CD4-positive, alpha-beta T cell treated with Interleukin-21 for 1 hour (primary cell): ENCODE results near the gene CPNE1.

Source experiments
- DNase-seq: peaks from one replicate; pipeline ENCODE4 v3.0.0-alpha.2; 2020

CPNE1 gene

DNA sequence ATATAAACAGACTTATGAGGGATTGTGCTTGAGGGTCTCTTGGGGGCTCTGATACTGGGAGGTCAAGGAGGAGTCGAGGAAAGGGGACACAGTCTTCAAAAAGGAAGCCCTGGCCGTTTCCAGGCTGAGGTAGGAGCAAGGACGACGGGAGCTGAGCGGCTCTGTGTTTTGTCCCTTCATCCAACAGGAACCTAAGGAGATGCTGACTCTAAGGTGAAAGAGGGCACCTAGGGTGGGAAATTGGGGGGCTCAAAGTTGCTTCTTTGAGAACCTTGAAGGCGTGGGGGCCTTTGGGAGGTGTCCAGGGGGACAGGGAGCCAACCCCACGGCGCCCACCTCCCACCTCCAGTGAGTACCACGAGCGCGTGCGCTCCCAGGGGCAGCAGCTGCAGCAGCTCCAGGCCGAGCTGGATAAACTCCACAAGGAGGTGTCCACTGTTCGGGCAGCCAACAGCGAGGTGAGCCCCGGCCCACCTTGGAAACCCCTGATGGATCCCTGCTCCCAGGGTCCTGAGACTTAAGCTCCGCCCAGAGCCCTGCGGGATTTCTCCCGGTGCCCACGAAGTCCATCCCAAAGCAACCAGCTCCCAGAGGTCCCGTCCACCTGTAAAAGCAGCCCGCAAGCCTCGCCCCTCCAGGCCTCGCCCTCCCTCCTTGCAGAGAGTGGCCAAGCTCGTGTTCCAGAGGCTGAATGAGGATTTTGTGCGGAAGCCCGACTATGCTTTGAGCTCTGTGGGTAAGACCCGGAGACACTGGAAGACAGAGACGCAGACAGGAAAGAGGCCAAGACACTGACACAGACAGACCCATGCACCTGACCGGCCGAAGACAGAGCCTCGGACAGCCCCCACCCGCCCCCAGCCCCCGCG lies 46.2 kb downstream of the CPNE1 start:
- DNase-seq = peak; percentile 23

DNA sequence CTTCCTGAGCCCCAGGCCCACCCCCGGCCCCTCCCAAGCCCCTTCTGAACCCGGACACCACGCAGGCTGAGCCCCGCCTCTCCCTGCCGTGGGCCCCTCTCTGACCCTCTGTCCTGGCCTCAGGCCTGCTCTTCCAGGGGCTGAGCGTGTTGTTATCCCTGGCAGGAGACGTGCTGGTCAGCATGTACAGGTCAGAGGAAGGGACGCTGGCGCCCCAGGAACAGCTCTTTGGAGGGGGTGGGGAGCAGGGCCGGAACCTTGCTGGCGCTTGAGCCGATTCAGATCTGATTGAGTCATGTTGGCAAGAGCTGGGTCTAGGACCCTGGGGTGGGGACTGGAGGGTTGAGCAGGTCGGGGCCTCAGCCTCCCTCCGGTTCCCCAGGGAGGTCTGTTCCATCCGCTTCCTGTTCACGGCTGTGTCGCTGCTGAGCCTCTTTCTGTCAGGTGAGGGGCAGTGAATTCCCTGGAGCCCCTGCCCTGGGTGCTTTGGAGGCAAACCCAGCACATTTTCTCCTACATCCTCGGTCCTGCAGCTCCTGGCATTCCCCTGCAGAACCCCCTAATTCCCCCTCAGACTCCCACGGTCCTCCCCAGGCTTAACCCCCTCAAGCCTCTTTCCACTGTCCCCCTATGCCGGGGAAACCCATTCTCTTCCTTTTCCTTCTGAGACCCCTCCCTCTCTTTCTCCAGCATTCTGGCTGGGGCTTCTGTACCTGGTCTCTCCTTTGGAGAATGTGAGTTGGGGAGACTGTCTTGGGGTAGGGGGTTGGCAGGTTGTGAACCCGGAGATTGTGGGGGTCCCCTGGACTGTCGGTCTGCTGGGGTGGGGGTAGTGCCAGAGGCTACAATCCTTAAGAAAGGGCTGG lies 47.1 kb downstream of the CPNE1 start:
- peak; percentile 38 for DNase-seq

DNA sequence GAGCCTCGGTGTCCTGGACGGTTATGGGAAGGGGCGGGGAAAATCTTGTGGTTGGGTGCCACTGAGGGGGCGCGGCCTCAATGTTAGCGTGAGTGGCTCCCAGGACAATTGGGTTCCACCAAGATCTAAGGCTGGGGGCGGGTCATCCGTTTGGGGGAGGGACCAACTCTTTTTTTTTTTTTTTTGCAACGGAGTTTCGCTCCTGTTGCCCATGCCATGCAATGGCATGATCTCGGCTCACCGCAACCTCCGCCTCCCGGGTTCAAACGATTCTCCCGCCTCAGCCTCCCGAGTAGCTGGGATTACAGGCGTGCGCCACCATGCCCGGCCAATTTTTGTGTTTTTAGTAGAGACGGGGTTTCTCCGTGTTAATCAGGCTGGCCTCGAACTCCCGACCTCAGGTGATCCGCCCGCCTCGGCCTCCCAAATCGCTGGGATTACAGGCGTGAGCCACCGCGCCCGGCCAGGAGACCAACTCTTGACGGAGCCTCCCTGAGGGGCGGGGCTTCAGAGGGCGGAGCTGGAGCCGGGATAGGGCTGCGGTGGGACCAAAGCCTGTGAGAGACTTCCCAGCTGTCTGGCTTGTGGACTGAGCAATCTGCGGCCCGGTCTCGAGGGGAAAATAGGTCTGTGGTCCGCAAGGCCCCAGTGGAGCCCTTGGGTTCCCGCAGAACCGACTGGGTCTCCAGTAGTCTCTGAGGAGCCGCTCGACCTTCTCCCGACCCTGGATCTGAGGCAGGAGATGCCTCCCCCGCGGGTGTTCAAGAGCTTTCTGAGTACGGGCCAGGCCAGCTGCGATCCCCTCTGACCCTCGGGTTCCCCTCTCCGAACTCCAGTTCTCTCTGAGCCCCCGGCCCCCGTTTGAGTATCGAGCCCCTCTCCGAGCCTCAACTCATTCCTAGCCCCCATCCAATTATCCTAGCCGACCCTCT lies 48.0 kb downstream of the CPNE1 start:
- peak; percentile 61 for DNase-seq

DNA sequence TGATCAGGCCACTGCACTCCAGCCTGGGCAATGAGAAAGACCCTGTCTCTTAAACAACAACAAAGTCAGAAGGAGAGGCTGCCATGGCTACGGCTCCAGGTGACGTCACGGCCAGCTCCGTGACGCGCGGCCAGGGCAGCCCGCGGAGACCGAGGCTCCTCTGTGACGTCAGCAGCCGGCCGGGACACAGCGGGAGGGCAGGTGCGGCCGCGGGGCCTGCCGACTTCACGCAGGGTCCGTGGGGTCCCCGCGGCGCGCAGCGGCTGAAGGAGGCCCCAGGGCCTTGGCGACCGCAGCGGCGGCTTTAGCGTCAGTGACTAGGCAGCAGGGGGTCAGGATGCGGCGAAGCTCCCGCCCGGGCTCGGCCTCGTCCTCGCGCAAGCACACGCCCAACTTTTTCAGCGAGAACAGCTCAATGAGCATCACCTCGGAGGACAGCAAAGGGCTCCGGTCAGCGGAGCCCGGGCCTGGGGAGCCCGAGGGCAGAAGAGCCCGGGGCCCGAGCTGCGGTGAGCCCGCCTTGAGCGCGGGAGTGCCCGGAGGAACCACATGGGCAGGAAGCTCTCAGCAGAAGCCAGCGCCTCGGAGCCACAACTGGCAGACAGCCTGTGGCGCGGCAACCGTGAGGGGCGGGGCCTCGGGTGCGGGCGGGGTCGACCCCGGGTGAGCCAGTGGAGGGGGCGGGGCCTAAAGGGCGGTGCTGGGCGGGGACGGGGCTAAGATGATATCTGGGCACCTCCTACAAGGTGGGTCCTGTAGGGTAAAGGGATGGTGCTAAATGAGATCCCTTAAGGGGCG lies 48.8 kb downstream of the CPNE1 start, which contains the start of gene SPAG4:
Gene SPAG4 (plus strand): TSS at position 163 of the 798 bp plus-strand sequence. CDS start 175 bp downstream, at position 338.
- DNase-seq = peak; percentile 100

DNA sequence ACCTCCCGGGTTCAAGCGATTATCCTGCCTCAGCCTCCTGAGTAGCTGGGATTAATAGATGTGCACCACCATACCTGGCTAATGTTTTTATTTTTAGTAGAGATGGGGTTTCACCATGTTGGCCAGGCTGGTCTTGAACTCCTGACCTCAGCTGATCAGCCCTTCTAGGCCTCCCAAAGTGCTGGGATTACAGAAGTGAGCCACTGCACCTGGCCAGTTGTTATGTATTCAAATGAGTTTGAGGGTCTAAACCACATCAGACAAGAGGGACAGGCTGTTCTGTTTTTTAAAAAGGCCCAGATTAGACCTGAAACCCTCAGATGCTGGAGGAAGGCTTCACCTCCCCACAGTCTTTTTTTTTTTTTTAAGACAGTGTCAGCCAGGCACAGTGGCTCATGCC lies 53.2 kb downstream of the CPNE1 start:
- DNase-seq = no peak

DNA sequence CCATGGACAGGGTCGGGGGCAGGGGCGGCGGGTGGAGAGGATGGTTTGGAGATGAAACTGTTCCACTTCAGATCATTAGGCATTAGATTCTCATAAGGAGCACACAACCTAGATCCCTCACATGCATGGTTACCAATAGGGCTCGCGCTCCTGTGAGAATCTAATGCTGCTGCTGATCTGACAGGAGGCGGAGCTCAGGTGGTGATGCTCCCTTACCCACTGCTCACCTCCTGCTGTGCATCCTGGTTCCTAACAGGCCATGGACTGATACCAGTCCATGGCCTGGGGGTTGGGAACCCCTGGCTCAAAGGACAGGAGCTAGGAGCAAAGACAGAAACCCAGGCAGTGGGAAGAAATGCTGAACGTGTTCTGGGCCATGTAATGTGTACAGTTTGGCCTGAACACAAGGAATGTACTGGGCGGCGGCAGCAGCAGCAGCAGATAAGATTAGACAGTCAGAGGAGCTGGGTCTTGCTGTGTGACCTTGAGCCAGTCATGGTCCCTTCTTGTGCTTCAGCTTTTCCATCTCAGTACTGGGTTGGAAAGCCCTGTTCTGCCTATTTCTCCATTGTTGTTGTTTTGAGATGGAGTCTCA lies 53.8 kb downstream of the CPNE1 start:
- no peak for DNase-seq

DNA sequence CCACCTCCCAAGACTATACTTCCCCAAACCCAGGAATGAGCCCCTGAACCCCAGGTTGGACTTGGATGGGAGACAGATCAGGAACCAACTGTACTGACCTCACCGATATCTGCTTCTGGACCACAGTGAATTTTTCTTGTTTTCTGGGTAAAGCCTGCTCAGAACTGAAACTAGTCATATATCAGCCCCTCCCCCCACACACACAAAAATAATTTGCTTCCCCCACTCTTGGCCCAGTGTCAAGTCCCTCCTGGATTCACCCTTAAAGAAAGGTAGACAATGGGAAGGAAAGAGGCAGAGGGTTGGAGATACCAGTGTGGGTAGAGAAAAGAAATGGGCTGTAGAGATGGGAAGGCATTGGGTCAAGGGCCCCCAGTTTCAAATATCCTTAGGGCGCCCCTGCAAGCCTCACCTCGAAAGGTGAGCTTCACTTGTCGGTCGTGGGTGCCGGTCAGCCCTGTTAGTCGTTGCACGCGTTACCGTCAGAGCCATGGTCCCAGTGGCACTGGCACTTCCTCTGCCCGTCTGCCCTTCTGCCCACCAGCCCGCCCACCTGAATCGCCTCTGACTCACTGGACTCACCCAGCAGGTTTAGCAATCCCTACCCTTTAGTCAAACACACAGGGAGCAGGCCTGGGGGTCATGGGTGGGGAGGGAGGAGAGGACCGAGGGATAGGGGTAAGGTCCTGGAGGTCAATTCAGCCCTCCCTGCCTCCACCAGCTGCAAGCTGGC lies 57.5 kb downstream of the CPNE1 start:
- DNase-seq = no peak

DNA sequence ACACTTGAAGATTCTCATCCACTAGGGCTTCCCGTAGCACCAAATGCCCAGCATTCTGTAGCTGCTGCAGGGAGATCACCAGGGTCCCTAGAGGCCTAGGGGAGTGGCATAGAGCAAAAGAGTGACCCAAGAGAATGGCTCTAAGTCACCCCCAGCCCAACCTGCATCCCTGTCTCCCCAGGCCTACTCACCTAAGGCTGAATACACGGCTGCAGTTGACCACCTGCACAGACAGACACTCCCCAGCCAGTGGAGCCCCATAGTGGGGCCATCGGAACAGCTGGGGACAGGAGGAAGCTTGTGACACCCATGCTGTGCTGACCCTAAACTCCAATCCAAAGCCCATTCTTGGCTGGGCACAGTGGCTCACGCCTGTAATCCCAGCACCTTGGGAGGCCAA lies 58.6 kb downstream of the CPNE1 start:
- DNase-seq = no peak

DNA sequence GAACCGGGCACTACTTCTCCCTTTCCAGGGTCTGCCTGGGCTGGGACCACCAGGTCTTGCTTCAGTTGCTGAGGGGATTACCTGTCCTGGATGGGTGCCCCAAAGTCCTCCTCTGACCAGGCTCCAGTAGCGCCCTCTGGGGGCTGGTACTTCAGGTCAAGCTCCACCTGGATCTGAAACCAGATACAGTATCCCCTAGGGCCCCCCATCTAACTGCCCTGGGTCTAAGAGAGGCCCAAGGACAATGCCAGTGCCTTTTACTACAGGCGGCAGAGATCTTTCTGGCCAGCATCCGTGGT lies 60.3 kb downstream of the CPNE1 start:
- peak; percentile 17 for DNase-seq

DNA sequence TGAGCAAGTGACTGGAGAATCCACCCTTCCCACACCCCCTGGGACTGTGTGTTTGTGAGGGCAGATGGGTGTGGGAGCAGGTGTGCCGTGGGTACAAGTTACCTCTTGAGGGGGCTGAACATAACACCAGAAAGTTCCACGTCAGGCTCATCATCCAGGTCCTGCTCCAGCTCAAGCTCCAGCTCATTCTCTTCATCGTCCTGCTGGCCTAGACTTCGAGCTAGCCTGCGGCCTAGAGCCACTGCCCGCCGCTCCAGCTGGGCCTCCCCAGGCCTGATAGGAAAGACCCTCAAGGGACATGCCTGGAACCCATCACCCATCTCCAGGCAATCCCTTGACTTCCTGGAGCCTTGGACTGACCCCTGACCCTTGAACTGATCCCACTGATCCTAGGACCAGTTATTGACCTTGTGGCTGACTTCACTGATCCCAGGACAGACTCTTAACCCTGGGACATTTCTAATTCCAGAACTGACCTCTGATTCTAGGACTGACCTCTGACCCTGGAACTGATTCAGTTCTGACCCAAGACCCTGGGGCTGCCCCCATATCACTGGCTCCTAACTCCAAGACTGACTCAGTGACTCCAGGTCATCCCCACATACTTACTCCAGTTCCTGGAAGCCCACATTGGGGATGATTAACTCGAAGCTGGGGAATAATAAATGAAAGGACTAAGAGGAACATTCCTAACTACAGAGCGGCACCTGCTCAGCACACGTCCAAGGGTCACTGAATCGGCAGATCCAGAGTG lies 60.8 kb downstream of the CPNE1 start:
- DNase-seq = no peak

DNA sequence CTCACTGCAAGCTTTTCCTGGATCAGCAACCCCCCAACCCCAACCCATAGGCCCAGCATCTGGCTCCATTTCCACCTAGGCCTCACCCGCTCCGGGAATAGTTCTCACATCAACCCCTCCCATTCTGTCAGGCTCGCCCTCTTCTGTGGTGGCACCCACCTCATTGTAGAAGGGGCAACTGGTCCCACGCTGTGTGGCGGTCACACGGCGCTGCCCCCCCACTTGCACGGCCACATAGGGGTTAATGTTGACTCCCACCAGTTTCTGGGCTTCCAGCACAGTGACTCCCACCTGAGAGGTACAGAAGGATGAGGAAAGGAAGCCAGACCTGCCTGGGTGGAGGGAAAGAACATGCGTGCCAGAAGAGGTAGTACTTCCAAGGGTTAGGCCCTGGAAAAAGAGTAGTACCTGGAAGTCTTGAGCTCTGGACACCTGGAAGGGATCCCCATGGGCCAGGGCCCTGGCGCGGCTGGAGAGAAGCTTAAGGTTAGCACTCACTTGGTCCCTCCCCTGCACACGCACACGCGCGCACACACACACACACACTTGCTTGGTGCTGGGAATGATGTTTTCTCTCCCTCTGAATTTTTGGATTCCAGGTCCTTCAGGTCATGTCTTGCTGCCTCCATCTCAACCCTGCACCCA lies 61.7 kb downstream of the CPNE1 start:
- DNase-seq = no peak

DNA sequence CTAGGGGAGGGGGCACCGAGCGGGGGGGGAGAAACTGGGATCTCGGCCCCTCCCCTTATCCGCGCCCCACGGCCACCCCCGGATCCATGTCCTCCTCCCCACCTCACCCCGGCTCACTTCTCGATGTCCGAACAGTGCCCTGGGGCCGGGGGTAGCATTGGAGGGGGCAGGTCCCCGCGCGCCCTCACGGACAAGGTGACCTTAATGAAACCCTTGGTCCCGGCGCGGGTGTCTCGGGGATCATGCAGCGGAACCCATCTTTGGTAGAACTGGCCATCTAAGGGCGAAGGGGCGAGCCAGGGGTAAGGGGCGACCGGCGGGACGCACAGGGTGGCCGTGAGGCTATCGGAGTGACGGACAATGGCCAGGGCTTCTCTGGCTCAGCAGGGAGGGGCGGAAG lies 62.7 kb downstream of the CPNE1 start:
- no peak for DNase-seq

DNA sequence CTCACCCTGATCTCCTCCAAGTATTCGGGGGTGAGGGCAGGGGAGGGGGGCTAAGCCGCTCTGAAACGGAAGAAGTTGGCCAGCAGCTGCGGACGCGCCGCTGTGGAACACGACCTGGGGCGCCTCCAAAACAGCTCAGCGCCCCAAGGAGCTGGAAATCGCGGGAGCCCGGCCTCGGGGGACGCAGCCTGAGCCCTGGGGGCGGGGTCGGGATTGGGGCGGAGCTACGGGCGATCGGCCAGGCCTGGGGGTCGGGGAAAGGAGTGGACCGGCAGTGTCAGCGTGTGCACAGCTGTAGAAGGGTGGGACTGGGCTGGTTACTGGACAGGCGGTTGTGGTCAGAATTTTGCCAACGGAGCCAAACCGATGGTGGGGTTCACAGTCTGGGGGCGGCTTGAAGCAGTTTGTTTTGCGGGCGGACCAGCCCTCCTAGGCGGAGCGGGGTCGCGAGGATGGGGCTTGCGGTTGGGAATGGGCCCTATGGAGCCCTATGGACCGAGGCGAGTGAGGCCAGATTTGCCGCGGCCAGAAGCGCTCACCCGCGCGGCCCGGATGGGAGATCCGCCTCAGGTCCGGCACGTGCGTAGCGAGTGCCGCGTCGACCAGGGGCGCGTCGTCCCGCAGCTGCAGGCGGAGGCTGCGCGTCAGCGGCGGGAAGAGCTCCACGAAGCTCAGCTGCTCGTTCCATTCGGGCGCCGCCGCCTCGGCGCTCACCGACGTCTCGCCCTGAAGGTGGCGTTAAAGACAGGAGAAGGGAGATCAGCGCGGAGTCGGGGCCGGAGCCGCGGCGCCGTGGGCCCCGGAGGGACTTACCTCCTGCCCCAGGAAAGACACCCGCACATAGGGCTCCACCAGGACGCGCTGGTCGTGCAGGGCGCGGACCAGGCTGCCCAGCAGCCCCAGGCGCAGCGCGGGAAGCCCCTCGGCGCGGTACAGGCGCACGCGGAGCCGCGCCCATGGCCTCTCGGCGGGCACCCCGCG lies 63.4 kb downstream of the CPNE1 start:
- DNase-seq = peak; percentile 84

DNA sequence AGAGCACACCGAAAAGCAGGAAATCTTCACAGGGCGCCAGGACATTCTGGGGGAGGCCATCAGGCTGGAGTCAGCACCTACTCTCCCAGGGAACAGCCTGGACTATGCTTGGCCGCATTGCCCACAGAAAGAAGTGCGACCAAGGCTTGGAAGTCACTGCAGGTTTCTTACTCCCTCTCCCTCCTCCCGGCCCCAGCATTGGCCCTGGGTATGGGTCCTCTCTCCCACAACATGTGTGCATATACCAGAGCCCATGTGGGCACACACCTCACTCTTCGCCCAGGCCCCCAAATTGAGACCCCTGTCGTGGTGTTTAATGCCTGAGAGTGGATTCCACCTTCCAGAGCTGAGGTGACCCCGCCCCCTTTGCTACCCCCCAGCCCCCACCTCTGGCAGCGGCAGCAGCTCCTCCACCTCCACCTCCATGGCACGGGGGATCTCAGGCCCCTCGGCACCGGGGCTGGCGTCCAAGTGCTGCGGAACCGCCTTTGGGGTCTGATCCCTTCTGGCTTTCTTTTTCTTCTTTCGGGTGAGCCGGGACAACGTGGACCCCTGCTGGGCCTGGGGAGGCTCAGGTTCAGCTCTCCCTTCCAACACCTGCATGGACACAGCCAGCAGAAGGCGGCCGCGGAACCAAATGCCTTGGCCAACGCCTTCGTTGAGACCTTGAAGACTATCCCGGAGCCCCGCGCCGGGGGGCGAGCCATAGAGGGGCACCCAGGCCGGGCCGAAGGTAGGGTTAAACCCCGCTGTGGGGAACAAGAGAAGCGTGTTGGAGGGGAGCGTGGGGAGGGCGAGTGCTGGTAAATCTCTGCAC lies 64.3 kb downstream of the CPNE1 start:
- no peak for DNase-seq

DNA sequence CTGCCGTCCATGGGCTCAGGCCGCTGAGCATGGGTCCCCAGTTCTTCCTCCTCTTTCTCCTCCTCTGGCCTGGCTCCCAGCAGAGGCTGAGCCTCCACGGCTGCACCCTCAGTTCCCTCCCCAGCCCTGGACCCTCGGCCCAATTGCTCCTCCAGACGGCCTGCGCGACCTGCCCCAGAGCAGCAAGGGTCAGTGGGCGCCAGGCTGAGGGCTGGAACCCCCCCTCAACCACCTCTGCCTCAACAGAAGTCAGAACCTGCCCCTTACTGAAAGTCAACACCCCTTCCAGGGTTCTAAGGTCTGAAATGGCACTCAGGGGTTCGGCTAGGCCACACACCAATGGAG lies 65.0 kb downstream of the CPNE1 start:
- no peak for DNase-seq

DNA sequence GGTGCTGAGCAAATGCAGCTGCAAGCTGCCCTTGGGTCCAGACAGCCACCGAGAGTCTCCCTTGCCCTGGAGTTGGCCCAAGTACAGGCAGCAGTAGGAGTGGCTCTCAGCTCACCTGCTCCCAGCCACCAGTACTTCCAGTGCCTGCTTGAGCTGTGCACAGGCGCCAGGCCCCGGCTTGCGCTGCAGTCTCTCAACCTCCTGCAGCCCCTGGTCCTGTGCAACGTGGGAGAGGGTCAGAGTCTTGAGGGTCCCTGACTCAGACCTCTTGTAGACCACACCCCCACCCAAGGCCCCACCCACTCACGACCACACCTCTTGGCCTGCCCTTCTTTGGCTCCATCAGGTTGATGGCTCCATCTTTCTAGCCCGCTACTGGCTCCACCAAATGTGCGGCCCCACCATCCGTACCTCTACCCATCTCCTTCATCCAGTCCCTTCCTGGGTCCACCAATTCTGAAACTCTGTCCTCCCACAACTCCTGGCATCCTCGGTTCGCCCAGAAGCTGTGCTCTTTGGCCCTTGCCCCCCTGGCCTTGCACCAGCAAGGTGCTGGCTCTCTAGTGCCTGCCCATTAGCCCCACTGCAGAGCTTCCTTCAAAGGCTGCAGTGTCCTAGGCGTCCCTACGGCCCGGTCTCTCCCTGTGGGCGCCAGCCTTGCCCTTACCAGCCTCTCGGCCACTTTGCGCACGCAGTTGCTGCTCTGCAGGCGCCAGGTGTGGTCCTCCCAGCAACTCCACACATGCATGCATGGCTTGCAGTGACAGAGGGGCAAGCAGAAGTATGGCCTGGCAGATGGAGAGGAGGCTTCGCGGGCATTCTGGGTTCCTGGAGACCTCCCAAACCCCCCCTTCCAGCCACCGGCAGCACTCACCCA lies 65.6 kb downstream of the CPNE1 start:
- DNase-seq = no peak

DNA sequence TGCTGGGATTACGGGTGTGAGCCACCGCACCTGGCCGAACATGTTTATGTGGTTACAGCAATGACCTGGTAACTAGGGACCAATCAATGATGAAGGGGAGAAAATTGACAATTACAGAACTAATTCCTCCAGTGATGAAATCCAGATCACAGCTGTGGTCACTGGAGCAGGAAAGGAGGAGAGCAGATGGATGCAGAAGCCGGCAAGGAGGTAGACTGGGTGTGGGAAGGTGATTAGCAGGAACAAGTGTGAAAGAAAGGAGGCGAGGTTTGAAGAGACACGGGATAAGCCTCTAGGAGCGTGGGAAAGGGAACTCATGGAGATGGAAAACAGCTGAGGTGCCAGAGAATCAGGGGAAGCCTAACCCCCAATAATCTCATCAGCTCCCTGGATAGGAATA lies 66.2 kb downstream of the CPNE1 start:
- no peak for DNase-seq
